Fibroblast of villous mesenchyme (primary cell): ENCODE measurements around the gene LGALS3. TPM values are rescaled to one million over a fixed set of nuclear protein-coding genes. Genes with fewer than 3 reads are reported as not detected.

Source experiments
- DNase-seq: peaks from one replicate; pipeline ENCODE4 v3.0.0-alpha.2; 2010; ENCODE audit warnings: low read depth
- H3K4me3 ChIP-seq: 2 replicates; pipeline ENCODE4 v1.5.1; 2011; ENCODE audit warnings: low read depth, mild to moderate bottlenecking, low read length
- CTCF ChIP-seq: IDR thresholded peaks from 2 replicates; pipeline ENCODE4 v1.5.1; 2012; ENCODE audit warnings: low read depth, mild to moderate bottlenecking, low read length; ENCODE audit not compliant: insufficient read depth
- total RNA-seq: library from RNA; depleted of rRNA; stranded (reverse); fragments of >200 nt; gene quantifications from 2 replicates; pipeline ENCODE4 v1.2.3, GENCODE V29; 2012

LGALS3 gene
- total RNA-seq, 1 donor = 120 TPM

GRCh38 chr14:55139141-55139540 lies 10.1 kb downstream of the LGALS3 start:
- no peak overlapping the region for H3K4me3 ChIP-seq
- no peak for DNase-seq
- TF ChIP-seq CTCF = no peak

DNA sequence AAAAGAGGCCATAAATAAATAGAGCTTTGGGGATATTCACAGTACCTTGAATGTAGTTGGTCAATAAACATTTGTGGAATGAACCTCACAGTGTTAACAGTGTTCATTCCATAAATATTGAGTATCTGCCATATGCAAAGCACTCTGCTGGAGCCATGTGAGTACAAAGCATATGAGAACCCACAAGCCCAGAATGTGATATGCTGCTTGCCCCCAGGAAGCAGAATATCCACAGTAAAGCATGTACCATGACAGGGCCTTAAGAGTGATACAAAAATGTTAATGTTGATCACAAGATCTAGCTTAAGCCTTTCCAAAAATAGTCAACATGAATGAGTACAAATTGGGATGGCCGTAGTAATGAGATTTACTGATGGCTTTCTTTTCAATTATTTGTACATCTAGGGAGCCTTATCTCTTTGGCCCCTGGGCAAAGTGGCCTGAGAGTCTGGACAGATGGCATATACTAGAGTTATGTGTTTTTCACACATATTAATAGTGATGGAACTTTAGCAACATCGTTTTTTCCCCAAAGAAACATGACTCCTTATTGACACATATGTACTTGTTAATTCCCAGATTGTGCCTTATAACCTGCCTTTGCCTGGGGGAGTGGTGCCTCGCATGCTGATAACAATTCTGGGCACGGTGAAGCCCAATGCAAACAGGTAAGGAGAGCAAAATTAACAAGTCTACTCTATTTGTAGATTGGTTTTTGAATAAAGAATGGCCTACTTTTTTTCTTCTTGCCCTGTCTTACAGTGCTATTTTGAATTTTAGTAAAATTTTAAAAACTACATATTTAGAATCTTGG lies 10.9 kb downstream of the LGALS3 start:
- H3K4me3 ChIP-seq = no peak overlapping the region
- TF ChIP-seq CTCF = no peak
- DNase-seq = no peak

DNA sequence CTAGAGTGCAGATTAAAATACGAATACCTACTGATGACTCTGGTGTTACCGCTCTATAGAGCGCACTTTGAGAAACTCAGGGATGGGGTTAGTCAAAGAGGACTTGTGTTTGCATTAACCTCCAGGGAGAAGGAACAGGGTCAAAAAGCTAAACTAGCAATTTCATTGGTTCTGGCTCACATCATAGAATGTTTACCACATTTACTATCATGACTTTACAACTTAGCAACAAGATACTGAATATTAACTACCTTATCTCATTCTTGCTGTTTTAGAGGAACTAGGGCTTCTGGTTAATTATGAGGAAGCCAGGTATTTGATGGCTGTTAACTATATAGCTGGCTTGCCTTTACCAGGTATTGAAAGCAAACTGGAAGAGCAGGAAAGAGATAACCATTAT lies 12.8 kb downstream of the LGALS3 start:
- no peak for DNase-seq
- TF ChIP-seq CTCF = no peak
- no peak overlapping the region for H3K4me3 ChIP-seq

GRCh38 chr14:55142466-55142865 lies 13.4 kb downstream of the LGALS3 start:
- no peak for TF ChIP-seq CTCF
- no peak overlapping the region for H3K4me3 ChIP-seq
- DNase-seq = no peak

DNA sequence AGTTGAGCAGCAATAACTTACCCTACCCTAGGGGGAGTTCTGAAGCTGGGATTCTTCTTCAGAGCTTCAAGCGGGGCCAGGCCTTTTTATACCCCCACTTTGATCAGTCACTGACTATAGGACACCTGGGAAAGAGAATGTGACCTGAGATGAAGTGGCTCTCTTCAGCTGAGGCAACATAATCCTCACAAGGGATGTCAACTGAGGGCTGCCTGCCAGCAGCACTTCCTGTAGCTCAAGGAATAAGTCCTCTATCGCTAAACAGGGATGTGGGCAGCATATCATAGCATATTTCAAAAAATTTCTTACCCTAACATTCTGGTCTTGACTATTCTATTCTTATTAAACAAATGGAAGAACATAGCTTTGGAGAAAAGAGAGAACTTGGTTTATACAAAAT lies 17.4 kb downstream of the LGALS3 start:
- no peak for TF ChIP-seq CTCF
- no peak for DNase-seq
- no peak overlapping the region for H3K4me3 ChIP-seq

DNA sequence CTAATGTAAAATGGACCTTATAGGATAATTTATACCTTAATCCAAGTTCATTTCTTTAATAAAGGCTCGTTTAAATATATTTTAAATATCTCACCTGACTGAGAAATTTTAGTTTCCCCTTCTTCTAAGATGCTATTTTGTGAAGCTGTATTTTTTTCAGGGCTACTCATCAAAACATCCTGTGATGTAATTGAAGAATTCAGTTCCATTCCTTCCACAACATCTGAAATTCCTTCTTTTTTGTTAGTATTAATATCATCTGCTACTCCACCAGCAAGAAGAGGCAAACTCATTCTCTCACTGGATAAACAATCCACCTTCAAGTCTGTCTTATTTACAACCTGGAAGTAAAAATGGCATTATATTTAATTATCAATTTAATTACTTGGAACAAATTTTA lies 22.5 kb downstream of the LGALS3 start:
- no peak overlapping the region for H3K4me3 ChIP-seq
- no peak for TF ChIP-seq CTCF
- DNase-seq = no peak

- no peak for TF ChIP-seq CTCF
- DNase-seq = peak; percentile 81
- H3K4me3 ChIP-seq = no peak overlapping the region
Measured at GRCh38 chr14:55152052-55152753, 23.2 kb downstream of the LGALS3 start.
